Measurements from ENCODE around the gene MED26.
"Not testable (repeated sequence)": the region's sequence is repeated elsewhere in the genome, so short reads cannot be mapped to it uniquely, and the experiment has no call there.

Gene MED26

GRCh38 chr19:16655727-16656126 lies 27.7 kb upstream of the MED26 start:
- Mint-ChIP-seq H3K4me1 (peaks cover 33% of the 10 kb centered on the region), H3K9me3 (no peaks in the 10 kb centered on the region), H3K27me3 (no peaks in the 10 kb centered on the region), H3K27ac (no peak overlapping the region), H3K4me3 (no peak overlapping the region)
- DNase-seq (no peak), ATAC-seq (no peak)

GRCh38 chr19:16654627-16655026 lies 26.6 kb upstream of the MED26 start:
- DNase-seq (no peak), ATAC-seq (no peak)
- Mint-ChIP-seq H3K4me3 (no peak overlapping the region), H3K4me1 (peaks cover 33% of the 10 kb centered on the region), H3K27ac (no peak overlapping the region), H3K9me3 (no peaks in the 10 kb centered on the region), H3K27me3 (no peaks in the 10 kb centered on the region)

DNA sequence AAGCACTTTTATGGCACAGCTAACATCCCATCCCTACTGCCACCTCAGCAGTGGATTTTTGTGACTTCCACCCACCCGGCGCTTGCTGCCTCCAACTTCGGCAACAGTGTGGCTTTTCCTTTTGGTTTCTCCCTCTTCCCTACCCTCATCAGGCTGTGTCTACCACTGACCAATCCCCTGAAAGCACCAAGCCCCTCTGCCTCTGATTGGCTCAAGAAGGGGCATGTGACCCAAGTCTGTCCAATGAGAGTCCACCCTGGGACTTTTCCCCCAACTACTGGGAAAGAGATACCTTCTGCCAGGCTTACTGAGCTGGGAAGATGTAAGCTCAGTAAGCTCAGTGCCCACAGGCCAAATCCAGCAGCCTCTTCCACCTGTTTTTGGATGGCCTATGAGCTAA lies 26.1 kb upstream of the MED26 start:
- DNase-seq (no peak), ATAC-seq (no peak)
- Mint-ChIP-seq H3K9me3 (no peaks in the 10 kb centered on the region), H3K4me1 (peaks cover 30% of the 10 kb centered on the region), H3K27me3 (no peaks in the 10 kb centered on the region), H3K4me3 (no peak overlapping the region), H3K27ac (no peak overlapping the region)

DNA sequence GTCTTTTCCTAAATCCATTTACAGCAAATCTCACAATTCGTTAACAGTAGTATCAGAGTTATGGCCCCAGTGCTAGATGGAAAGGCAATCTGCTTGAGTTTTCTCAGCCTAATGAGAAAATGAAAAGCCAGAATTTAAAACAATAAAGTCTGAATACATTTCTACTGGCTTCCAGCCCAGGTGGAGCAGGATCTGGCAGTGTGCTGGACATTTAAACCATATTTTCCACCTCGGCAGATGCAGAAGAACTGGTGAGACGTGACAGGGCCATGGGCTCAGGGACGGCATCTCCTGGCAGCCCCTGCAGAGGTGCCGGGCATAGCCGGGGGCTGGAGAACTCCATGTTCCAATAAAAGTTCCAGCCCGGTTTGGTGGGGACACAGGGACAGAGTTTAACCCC lies 24.9 kb upstream of the MED26 start:
- ATAC-seq (no peak), DNase-seq (no peak)
- no peak overlapping the region for H3K27ac Mint-ChIP-seq
- H3K4me1 Mint-ChIP-seq: peaks cover 17% of the 10 kb centered on the region
- no peaks in the 10 kb centered on the region for H3K27me3 Mint-ChIP-seq
- no peak overlapping the region for H3K4me3 Mint-ChIP-seq
- H3K9me3 Mint-ChIP-seq: no peaks in the 10 kb centered on the region

- H3K4me1 Mint-ChIP-seq, H3K27ac Mint-ChIP-seq, ATAC-seq, H3K9me3 Mint-ChIP-seq, DNase-seq, H3K4me3 Mint-ChIP-seq, H3K27me3 Mint-ChIP-seq: not testable (repeated sequence)
Measured at GRCh38 chr19:16651421-16652188, 23.6 kb upstream of the MED26 start.

- Mint-ChIP-seq H3K4me3 (no peak overlapping the region), H3K9me3 (no peaks in the 10 kb centered on the region), H3K27ac (no peak overlapping the region), H3K27me3 (no peaks in the 10 kb centered on the region), H3K4me1 (no peaks in the 10 kb centered on the region)
- DNase-seq (no peak), ATAC-seq (no peak)
Measured at GRCh38 chr19:16650821-16651220, 22.8 kb upstream of the MED26 start.

GRCh38 chr19:16649734-16650133 lies 21.7 kb upstream of the MED26 start:
- no peaks in the 10 kb centered on the region for H3K9me3 Mint-ChIP-seq
- H3K4me1 Mint-ChIP-seq: peaks cover under 1% of the 10 kb centered on the region
- no peak for DNase-seq
- peak overlapping the region in 1 of 2 donors; percentile 69 for H3K27ac Mint-ChIP-seq
- H3K27me3 Mint-ChIP-seq: no peaks in the 10 kb centered on the region
- no peak overlapping the region for H3K4me3 Mint-ChIP-seq
- ATAC-seq: no peak

DNA sequence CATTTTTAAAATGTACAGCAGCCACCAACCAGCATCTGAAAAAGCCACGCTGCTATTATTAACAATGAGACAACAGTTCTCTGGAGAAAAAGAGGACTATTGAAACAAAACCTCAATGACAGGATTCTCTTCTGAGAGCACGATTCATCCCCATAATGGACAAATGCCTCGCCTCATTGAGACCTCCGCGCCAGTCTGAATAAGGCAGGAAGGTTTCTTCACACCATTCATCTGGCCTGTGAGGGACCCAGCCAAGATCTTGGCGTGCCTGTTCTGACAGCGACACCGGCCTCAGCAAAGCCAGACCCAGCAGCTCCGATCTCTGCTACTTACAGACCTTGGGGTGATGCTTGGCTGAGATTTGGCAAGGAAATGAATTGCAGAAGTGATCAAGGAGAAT lies 17.1 kb upstream of the MED26 start:
- no peak overlapping the region for H3K27ac Mint-ChIP-seq
- peaks cover 13% of the 10 kb centered on the region for H3K4me1 Mint-ChIP-seq
- ATAC-seq (no peak), DNase-seq (no peak)
- H3K27me3 Mint-ChIP-seq: no peaks in the 10 kb centered on the region
- H3K4me3 Mint-ChIP-seq: no peak overlapping the region
- no peaks in the 10 kb centered on the region for H3K9me3 Mint-ChIP-seq

DNA sequence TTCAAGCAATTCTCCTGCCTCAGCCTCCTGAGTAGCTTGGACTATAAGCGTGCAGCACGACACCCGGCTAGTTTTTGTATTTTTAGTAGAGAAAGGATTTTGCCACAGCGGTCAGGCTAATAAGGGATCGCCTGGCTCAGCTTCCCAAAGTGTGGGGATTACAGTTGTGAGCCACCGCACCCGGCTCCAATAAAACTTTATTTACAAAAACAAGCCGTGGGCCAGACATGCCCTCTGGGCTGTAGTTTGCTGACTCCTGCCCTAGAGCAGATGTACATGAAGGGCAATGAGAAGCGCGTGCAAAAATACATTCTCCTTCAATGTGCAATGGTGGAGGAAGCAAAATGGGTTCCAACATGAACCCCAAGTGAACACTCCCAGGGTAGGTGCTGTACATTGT lies 13.7 kb upstream of the MED26 start:
- H3K27me3 Mint-ChIP-seq: no peaks in the 10 kb centered on the region
- peaks cover 27% of the 10 kb centered on the region for H3K4me1 Mint-ChIP-seq
- no peak overlapping the region for H3K27ac Mint-ChIP-seq
- DNase-seq (no peak), ATAC-seq (no peak)
- no peaks in the 10 kb centered on the region for H3K9me3 Mint-ChIP-seq
- no peak overlapping the region for H3K4me3 Mint-ChIP-seq

- no peak for DNase-seq
- H3K9me3 Mint-ChIP-seq: no peaks in the 10 kb centered on the region
- ATAC-seq: no peak
- no peak overlapping the region for H3K4me3 Mint-ChIP-seq
- H3K27ac Mint-ChIP-seq: no peak overlapping the region
- H3K4me1 Mint-ChIP-seq: peaks cover 27% of the 10 kb centered on the region
- H3K27me3 Mint-ChIP-seq: no peaks in the 10 kb centered on the region
Measured at GRCh38 chr19:16640951-16641350, 12.9 kb upstream of the MED26 start.

DNA sequence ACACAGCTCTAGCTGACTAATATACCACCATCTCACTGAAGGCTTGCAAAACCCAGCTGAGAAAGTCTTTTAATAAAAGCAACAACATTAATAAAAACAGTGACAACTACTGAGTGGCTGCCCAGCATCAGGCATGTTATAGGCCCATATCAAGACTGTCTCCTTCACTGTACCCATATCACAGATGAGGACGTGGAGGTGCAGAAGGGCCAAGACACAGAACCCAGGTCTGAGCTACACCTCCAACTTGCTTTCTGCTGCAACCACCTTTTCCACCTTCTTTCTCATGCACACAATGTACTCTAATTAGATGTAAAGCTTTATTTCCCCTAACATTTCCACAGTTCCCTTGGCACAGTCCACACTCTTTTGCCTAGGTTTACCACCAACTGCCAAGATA lies 10.7 kb upstream of the MED26 start:
- Mint-ChIP-seq H3K4me1 (peaks cover 23% of the 10 kb centered on the region), H3K27ac (peak overlapping the region in 1 of 2 donors; percentile 80)
- no peak for DNase-seq

DNA sequence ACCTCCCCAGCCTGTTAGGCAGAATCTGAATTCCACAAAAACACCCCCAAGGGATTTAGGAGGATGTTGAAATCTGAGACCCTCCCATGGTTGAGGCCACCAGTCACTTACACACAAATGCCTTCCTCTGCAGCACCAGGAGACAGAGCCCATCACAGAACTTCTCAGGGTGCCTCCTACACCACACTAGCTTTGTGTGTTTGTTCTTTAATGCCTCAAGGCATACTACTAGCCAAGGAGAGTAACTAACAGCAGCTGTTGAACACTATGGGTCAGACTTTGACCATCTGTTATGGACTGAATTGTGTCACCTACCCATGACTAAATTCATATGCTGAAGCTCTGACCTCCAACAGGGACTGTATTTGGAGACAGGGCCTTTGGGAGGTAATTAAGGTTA lies 9.5 kb upstream of the MED26 start:
- ATAC-seq: no peak
- Mint-ChIP-seq H3K27me3 (no peaks in the 10 kb centered on the region), H3K4me3 (no peak overlapping the region), H3K4me1 (peaks cover 23% of the 10 kb centered on the region), H3K9me3 (no peaks in the 10 kb centered on the region), H3K27ac (peak overlapping the region in 1 of 2 donors; percentile 42)
- DNase-seq: no peak

More for the DNA sequence above, 10.7 kb upstream of the MED26 start:
- no peak overlapping the region for H3K4me3 Mint-ChIP-seq
- no peaks in the 10 kb centered on the region for H3K27me3 Mint-ChIP-seq
- no peak for ATAC-seq
- H3K9me3 Mint-ChIP-seq: no peaks in the 10 kb centered on the region

DNA sequence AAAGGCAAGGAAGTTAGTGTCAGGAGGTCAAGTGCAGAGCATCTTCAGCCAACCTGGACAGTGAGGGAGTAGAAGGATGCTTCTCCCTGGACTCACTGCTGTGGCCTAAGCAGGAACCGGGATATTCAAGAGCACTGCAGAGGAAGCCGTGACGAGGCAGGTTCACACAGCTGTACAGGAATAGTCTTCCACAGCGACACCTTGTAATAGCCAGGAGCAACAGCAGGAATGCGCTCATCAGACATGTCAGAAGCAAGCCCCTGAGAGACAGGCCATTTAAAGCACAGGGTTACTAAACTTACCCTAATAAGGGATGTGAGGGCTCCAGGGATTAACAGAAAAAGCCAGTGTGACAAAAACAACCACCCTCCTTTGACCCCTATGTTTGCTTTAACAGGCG lies 3.5 kb upstream of the MED26 start:
- DNase-seq: no peak
- Mint-ChIP-seq H3K4me1 (peaks cover 27% of the 10 kb centered on the region), H3K27ac (peak overlapping the region; percentile 46 to 48), H3K9me3 (no peaks in the 10 kb centered on the region), H3K4me3 (no peak overlapping the region), H3K27me3 (no peaks in the 10 kb centered on the region)
- no peak for ATAC-seq

- no peaks in the 10 kb centered on the region for H3K27me3 Mint-ChIP-seq
- DNase-seq: peak in 1 of 2 donors; percentile 5
- H3K4me1 Mint-ChIP-seq: peaks cover 50% of the 10 kb centered on the region
- no peaks in the 10 kb centered on the region for H3K9me3 Mint-ChIP-seq
- H3K27ac Mint-ChIP-seq: peak overlapping the region; percentile 100
- peak; percentile 31 for ATAC-seq
- peak overlapping the region; percentile 99 for H3K4me3 Mint-ChIP-seq
Measured at GRCh38 chr19:16628984-16629691, 1.1 kb upstream of the MED26 start.

GRCh38 chr19:16627928-16628182 lies 149 bp downstream of the MED26 start:
- DNase-seq (no peak), ATAC-seq (no peak)
- Mint-ChIP-seq H3K27me3 (no peaks in the 10 kb centered on the region), H3K4me1 (peaks cover 58% of the 10 kb centered on the region), H3K27ac (no peak overlapping the region), H3K9me3 (no peaks in the 10 kb centered on the region), H3K4me3 (peak overlapping the region; percentile 99)

DNA sequence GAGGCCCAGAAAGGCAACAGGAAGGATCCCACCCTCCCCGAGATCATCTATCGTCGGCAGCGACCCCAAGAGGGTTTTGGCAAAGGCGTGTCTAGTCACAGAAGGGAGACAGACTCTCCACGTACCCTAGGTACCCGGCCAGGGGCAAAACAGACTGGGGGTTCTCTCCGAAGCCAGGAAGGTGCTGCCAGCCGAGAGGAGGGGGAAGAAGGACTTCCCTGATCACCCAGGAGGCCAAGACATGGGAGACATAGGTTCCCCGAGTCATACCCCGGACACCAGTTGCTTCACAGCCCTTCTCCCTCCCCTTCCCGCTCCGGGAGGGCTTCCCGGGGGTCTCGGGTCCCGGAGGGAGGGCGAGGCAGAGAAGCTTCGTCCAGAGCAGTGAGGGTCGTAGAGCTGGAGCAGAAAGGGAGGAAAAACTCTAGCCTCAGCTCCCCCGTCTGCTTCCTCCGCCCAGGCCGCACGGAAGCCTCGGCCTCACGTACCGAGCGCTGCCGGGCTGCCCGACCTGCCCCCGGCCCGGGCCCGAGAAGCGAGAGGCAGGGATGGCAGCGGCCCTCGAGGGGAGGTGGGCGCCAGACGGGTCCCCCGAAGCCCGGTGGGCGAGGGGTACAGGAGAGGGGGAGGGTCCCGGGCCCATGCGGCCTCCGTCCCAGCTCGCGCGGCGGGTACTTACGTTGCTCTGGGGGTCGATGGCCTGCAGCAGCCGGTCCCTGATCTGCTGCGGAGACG lies 644 bp downstream of the MED26 start:
- Mint-ChIP-seq H3K27me3 (no peaks in the 10 kb centered on the region), H3K9me3 (no peaks in the 10 kb centered on the region), H3K27ac (peak overlapping the region; percentile 95 to 99), H3K4me1 (peaks cover 61% of the 10 kb centered on the region), H3K4me3 (peak overlapping the region; percentile 96 to 97)
- ATAC-seq (no peak), DNase-seq (peak; percentile 34 to 38)
